Stimulated activated CD8-positive, alpha-beta memory T cell treated with anti-CD3 and anti-CD28 coated beads, Interleukin-12 subunit alpha, Interleukin-12 subunit beta, amount 100 ng/mL, for 4 hours (primary cell): ENCODE measurements around the gene TRIP11.

Experiments
- DNase-seq: peaks from one replicate; pipeline ENCODE4 v3.0.0-alpha.2; 2020; ENCODE audit warnings: low read depth

TRIP11 gene

DNA sequence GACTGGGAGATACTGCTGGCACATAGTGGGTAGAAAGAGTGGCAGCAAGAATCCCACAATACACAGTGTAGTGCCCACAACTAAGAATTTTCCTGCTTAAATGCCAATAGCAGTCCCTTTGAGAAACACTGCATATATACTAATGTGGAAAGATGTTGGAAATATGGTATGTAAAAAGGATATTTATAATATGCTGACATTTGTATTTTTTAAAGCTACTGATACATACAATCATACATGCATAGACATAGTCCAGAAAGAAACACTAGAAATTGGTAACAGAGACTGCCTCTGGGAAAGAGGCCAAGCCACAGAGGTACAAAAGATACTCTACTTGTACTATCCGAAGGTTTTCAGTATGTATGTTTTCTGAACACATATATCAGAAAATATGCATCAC, 30.3 kb downstream of the TRIP11 start:
- no peak for DNase-seq

DNA sequence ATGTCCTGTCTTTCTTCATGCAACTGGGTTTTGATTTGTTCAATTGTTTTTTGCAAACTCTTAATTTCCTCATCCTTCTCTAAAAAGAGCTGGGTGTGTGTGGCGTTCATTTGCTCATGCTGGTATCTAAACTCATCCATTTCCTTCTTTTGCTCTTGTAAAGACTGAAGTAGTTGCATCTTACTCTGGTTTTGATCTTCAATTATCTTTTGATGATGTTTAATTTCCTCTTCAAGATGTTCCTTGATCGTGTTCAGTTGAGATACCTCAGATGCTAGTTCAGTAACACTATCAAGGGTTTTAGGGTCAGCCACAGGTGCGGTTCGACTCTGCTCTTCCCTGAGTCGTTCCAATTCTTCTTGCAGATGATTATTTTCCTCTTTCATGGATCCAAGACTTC, 34.8 kb downstream of the TRIP11 start:
- DNase-seq, result no peak

GRCh38 chr14:92004062-92004461, 35.8 kb downstream of the TRIP11 start:
- no peak for DNase-seq

GRCh38 chr14:91998667-91999570, 40.9 kb downstream of the TRIP11 start:
- no peak for DNase-seq

- DNase-seq, result no peak
Observed at GRCh38 chr14:91997492-91997891, 42.4 kb downstream of the TRIP11 start.

DNA sequence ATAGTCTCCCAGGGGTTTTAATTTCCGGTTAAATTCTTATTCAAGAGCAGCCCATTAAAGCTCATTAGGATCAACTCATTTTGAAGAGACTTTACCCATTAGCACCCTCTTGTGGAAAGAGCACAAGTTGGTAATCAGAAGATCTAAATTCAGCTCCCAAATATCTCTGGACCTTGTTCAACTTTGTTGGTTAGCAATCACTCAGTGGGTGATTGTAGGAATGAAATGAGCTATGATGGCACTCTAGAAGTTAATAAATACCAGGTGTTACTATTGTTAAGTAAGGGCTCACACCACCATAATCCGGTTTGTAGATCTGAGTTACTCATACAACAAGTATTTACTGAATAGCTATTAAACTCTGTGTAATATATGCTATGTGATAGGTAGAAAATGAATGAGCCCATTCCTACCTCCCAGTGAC, 42.9 kb downstream of the TRIP11 start:
- DNase-seq, result no peak

DNA sequence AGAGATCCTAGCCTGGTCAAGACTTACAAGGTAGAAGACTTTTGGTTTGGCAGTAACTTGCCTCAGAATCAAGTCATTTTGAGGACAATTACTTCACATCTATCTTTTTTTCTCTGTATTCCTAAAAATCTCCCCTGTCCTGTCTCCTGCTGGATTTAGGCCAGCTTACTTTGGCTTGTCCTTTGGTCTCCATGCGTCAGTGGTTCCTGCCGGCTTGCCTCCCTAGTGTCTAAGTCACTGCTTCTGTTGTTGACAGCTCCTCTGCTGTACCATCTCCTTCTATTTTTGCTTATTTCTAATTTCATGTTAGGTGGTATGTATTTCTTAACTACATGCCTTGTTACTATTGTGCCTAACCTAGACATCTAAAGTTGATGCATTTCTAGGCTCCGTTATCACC, 52.7 kb downstream of the TRIP11 start:
- DNase-seq, result no peak

- DNase-seq, result no peak
Observed at GRCh38 chr14:91985521-91986255, 54.2 kb downstream of the TRIP11 start.

DNA sequence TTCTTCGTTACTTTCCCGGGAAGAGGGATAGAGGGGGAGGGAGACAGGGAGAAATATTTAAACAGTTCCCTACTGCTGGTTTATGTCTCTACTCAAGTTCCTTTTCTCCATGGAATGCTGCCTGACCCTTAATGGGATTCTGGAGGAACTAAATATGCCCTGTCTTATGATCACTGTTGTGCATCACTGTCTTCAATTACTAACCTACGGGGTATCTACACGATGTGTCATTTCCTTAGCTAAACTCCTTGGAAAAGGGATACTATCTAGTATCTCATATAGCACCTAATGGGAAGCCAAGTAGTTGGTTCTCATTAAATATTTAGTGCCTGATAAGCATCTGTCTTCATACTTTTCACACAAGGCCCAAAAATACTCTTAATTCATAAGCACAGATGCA, 54.9 kb downstream of the TRIP11 start:
- no peak for DNase-seq

DNA sequence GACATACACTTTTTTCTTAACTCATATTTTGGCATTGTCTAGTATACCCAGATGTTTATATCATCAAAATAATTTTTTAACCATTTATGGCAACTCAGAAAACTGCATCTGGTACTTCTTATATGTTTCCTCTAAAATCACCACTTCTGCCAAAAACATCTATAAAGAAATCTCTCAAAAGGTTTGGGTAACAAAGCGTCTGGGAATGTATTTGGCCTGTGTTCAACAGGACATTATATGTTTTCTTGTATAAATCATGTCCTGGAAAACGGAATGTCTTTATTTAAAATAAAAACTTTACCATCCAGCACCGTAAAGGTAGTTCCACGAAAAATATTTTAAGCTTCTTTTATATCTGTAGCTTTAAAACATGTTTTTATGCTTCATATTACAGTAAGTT, 56.3 kb downstream of the TRIP11 start:
- DNase-seq, result no peak

DNA sequence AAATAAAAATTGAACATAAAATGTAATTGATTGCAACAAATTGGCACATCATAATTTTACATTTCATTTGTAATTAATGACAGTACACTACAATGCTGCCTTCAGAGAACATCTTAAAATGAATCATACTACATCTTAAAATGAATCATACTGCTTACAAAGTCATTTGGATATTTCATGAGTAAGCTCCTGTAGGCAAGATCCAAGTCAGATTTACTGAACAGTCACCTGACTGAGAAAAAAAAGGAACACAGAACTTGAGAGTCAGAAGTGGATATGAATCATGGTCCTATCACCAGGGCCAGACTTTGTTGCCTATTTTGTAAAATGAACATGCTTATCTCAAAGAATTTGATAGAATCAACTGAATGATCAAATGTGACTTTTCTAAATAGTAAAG, 59.7 kb downstream of the TRIP11 start:
- no peak for DNase-seq

GRCh38 chr14:91977884-91978283, 62.0 kb downstream of the TRIP11 start:
- DNase-seq, result no peak

GRCh38 chr14:91975763-91976162, 64.1 kb downstream of the TRIP11 start:
- no peak for DNase-seq

DNA sequence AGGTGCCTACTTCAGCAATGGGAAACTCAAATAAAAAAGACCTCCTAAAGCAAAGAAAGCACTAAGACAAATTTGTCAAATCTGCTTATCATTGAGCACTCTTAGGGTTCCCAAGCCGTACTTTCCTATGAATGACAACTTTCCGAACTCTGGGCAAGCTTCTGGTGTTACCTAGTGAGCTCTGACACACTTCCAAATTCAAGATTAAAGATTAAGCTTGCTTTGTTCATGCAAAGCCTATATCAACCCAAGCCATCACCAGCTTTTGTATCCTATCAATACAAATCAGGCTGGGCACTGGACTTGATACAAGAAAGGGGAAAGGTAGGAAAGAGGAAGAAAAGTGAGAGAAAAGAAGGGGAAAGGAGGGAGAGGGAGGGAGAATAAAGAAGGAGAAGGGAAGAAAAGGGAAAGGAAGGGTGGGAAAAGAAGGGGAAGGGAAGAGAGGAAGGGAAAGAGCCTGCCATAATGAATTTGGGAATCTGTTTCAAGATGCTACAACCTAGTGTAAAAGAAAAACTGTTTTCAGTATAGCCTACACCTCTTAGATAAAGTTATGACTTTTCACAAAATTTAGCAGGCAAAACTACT, 68.6 kb downstream of the TRIP11 start:
- DNase-seq, result no peak

GRCh38 chr14:91968280-91968679, 71.6 kb downstream of the TRIP11 start:
- no peak for DNase-seq

- no peak for DNase-seq
Observed at GRCh38 chr14:91964724-91965123, 75.1 kb downstream of the TRIP11 start.

GRCh38 chr14:91964011-91964410, 75.8 kb downstream of the TRIP11 start:
- no peak for DNase-seq

GRCh38 chr14:91963465-91963864, 76.4 kb downstream of the TRIP11 start:
- DNase-seq, result no peak

- DNase-seq, result no peak
Observed at GRCh38 chr14:91961297-91962220, 78.3 kb downstream of the TRIP11 start.

DNA sequence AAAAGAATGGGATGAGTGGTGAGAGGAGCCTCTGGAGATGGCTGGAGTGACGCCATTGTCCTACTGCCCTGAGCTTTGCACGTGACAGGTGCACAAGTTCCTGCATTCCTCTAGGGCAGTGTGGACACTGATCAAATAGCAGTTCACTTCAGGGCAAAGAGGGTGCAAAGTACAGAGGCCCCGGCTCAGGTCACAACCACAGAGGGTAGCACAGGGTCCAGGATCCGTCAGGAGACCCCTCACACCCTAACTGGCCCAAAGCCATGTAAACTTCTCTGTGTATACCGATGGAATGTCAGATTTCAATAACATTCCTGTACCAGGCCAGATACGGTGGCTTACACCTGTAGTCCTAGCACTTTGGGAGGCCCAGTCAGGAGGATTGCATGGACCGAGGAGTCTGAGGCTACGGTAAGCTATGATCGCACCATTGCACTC, 82.0 kb downstream of the TRIP11 start:
- no peak for DNase-seq

GRCh38 chr14:91956616-91957015, 83.2 kb downstream of the TRIP11 start:
- DNase-seq, result no peak

DNA sequence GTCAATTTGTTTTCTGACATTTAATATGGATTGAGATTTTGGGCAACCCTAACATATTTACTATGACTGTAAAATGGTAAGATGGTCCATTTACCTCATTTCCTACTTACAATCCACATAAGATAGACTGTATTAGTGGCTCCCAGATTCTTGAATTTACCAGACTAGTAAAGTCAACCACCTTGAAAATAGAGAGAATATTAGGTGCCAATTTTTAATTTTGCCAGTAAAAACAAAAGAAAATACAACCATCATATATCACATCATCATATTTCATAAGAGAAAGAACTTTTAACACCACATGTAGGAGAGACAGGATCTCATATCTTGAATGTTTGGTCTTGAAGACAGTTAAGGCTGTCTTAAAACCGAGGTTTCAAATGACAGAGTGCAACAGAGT, 84.7 kb downstream of the TRIP11 start:
- DNase-seq, result no peak
